Measurements from ENCODE around the gene COQ5. TPM values are rescaled to one million over a fixed set of nuclear protein-coding genes. Genes with fewer than 3 reads are reported as not detected.

Gene COQ5
- total RNA-seq, 3 donors from 2014 or later (not counting 1 experiment from before 2014, with no cell fraction given): 11.4 to 17.1 (median 14.6) TPM

DNA sequence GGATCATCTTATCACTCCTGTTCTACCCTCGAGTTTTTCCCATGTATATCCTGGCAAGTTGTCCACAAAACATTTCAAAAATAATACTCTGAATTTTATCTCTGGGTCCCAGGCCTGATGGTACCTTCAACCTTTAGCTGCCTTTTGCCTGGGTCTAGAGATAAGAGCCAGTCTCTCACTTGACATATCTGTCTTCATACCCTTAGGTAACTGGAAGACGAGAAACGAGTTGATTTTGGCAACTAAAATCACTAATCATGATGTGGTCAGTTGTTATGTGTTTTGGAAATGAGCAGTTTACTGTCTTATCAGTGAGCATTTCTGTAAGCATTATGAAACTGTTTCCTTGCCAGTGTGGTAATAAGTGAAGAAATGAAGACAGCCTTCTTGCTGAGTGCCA, 11.5 kb upstream of the COQ5 start:
- TF ChIP-seq, protein P1, sequence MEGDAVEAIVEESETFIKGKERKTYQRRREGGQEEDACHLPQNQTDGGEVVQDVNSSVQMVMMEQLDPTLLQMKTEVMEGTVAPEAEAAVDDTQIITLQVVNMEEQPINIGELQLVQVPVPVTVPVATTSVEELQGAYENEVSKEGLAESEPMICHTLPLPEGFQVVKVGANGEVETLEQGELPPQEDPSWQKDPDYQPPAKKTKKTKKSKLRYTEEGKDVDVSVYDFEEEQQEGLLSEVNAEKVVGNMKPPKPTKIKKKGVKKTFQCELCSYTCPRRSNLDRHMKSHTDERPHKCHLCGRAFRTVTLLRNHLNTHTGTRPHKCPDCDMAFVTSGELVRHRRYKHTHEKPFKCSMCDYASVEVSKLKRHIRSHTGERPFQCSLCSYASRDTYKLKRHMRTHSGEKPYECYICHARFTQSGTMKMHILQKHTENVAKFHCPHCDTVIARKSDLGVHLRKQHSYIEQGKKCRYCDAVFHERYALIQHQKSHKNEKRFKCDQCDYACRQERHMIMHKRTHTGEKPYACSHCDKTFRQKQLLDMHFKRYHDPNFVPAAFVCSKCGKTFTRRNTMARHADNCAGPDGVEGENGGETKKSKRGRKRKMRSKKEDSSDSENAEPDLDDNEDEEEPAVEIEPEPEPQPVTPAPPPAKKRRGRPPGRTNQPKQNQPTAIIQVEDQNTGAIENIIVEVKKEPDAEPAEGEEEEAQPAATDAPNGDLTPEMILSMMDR (IDR thresholded peaks at IDR 0.05): no peak
- H3K27me3 ChIP-seq (ENCODE audit: control insufficient read depth, insufficient read depth, low read length): no peaks in the 10 kb centered on the region
- peaks cover 67 to 68% of the 10 kb centered on the region in 2 donors for H3K4me1 Mint-ChIP-seq
- WGBS (ENCODE audit: insufficient coverage): 19% methylated on average over 3 of the region's 3 CpGs
- H3K9me3 Mint-ChIP-seq: no peaks in the 10 kb centered on the region
- ATAC-seq (peak in 1 of 3 donors; percentile 69), DNase-seq (no peak)
- no peak overlapping the region for H3K27ac ChIP-seq (ENCODE audit: low read length)
- H3K4me3 ChIP-seq (ENCODE audit: low read length): no peak overlapping the region
- H3K4me1 ChIP-seq (ENCODE audit: control insufficient read depth, insufficient read depth, low read length): peaks cover 30% of the 10 kb centered on the region
- peak overlapping the region; percentile 54 to 76 for H3K27ac Mint-ChIP-seq
- H3K4me3 Mint-ChIP-seq: peak overlapping the region; percentile 17
- intact Hi-C loops (cut with micrococcal nuclease): no loop called here
- no peaks in the 10 kb centered on the region for H3K9me3 ChIP-seq (ENCODE audit: control insufficient read depth, insufficient read depth, low read length)
- H3K27me3 Mint-ChIP-seq (ENCODE audit: low read depth in 2 of 2): no peaks in the 10 kb centered on the region
- H3K36me3 Mint-ChIP-seq: no peaks in the 10 kb centered on the region
- peaks cover 19% of the 10 kb centered on the region for H3K36me3 ChIP-seq (ENCODE audit: control insufficient read depth, insufficient read depth, low read length)

DNA sequence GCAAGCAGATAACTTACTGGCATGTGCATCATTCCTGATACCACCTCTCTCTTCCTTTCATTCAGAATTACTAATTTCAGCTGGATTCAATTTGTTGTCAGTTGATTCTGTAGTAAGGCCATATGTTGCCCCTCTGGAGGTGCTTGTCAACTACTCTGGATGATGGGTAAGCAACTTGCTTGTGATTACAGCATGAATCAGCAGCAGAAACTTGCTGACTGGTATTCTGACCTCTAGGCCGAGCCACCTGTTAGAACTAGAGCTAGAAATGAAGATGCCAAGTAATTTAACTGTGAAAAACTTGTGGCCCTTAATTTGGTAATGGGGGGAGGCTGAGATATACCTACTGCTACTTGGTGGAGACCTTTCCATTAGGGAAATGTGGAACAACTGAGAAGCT, 10.3 kb upstream of the COQ5 start:
- peaks cover 16% of the 10 kb centered on the region for H3K36me3 ChIP-seq (ENCODE audit: control insufficient read depth, insufficient read depth, low read length)
- no peak overlapping the region for H3K4me3 ChIP-seq (ENCODE audit: low read length)
- no peak overlapping the region for H3K27ac ChIP-seq (ENCODE audit: low read length)
- WGBS (ENCODE audit: insufficient coverage): 53% methylated on average over 1 of the region's 1 CpG
- no peaks in the 10 kb centered on the region for H3K27me3 ChIP-seq (ENCODE audit: control insufficient read depth, insufficient read depth, low read length)
- H3K27me3 Mint-ChIP-seq (ENCODE audit: low read depth in 2 of 2): no peaks in the 10 kb centered on the region
- H3K4me3 Mint-ChIP-seq: peak overlapping the region; percentile 77
- no peak for ATAC-seq
- no peak for DNase-seq
- no peaks in the 10 kb centered on the region for H3K36me3 Mint-ChIP-seq
- peaks cover 33% of the 10 kb centered on the region for H3K4me1 ChIP-seq (ENCODE audit: control insufficient read depth, insufficient read depth, low read length)
- H3K27ac Mint-ChIP-seq: peak overlapping the region; percentile 85 to 97
- no peaks in the 10 kb centered on the region for H3K9me3 Mint-ChIP-seq
- H3K4me1 Mint-ChIP-seq: peaks cover 65 to 70% of the 10 kb centered on the region in 2 donors
- TF ChIP-seq, protein P1 (IDR thresholded peaks at IDR 0.05): no peak
- no peaks in the 10 kb centered on the region for H3K9me3 ChIP-seq (ENCODE audit: control insufficient read depth, insufficient read depth, low read length)
- intact Hi-C loops (cut with micrococcal nuclease): loop anchor here (5.0 kb wide), 1 partner anchor 43 kb away; the partner anchor contains the start of gene POP5

- TF ChIP-seq, protein P1 (IDR thresholded peaks at IDR 0.05): no peak
- Histone ChIP-seq H3K27me3 (ENCODE audit: control insufficient read depth, insufficient read depth, low read length) (no peaks in the 10 kb centered on the region), H3K4me3 (ENCODE audit: low read length) (no peak overlapping the region), H3K4me1 (ENCODE audit: control insufficient read depth, insufficient read depth, low read length) (peaks cover 39% of the 10 kb centered on the region), H3K9me3 (ENCODE audit: control insufficient read depth, insufficient read depth, low read length) (no peaks in the 10 kb centered on the region), H3K36me3 (ENCODE audit: control insufficient read depth, insufficient read depth, low read length) (peaks cover 13% of the 10 kb centered on the region), H3K27ac (ENCODE audit: low read length) (peak overlapping the region; percentile 46)
- ATAC-seq: peak in 1 of 3 donors; percentile 43
- Mint-ChIP-seq H3K36me3 (no peaks in the 10 kb centered on the region), H3K27me3 (ENCODE audit: low read depth in 2 of 2) (no peaks in the 10 kb centered on the region), H3K9me3 (no peaks in the 10 kb centered on the region), H3K27ac (peak overlapping the region; percentile 85 to 97), H3K4me3 (peak overlapping the region; percentile 77), H3K4me1 (peaks cover 65 to 68% of the 10 kb centered on the region in 2 donors)
- intact Hi-C loops (cut with micrococcal nuclease): loop anchor here (5.0 kb wide), 1 partner anchor 44 kb away; the partner anchor contains the start of gene POP5
- DNase-seq: no peak
- WGBS (ENCODE audit: insufficient coverage): 26% methylated on average over 6 of the region's 6 CpGs
Observed at GRCh38 chr12:120538281-120539156, 9.6 kb upstream of the COQ5 start.

All from natural killer cell (primary cell).